GM18868 (cell line): ENCODE results near the gene ALKBH8.
"Not testable (repeated sequence)": the region's sequence is repeated elsewhere in the genome, so short reads cannot be mapped to it uniquely, and the experiment has no call there.

Source experiments
- ATAC-seq: cut with Tn5 transposase; IDR thresholded peaks from one replicate; pipeline ENCODE4 v1.9.1; 2021; ENCODE audit warnings: mild to moderate bottlenecking, moderate library complexity; ENCODE audit not compliant: unreplicated experiment

The ALKBH8 gene

GRCh38 chr11:107577346-107577711 lies 11.8 kb upstream of the ALKBH8 start:
- ATAC-seq, result no peak

GRCh38 chr11:107576497-107577345 lies 11.2 kb upstream of the ALKBH8 start:
- ATAC-seq, result not testable (repeated sequence)

GRCh38 chr11:107573438-107573837 lies 7.9 kb upstream of the ALKBH8 start:
- no peak for ATAC-seq

- no peak for ATAC-seq
These were observed 4.5 kb upstream of the ALKBH8 start for GRCh38 chr11:107570015-107570414.

- ATAC-seq, result peak; percentile 22
These were observed 2.3 kb upstream of the ALKBH8 start for GRCh38 chr11:107567739-107568335.

- no peak for ATAC-seq
These were observed 1.0 kb upstream of the ALKBH8 start for GRCh38 chr11:107566569-107566968.

GRCh38 chr11:107565955-107566501 lies 493 bp upstream of the ALKBH8 start:
- not testable (repeated sequence) for ATAC-seq

- ATAC-seq, result peak; percentile 6
These were observed 687 bp downstream of the ALKBH8 start for GRCh38 chr11:107564877-107565218.

- peak; percentile 33 for ATAC-seq
These were observed 1.8 kb downstream of the ALKBH8 start for GRCh38 chr11:107563702-107564101.

GRCh38 chr11:107562647-107563208 lies 2.8 kb downstream of the ALKBH8 start:
- ATAC-seq, result no peak

GRCh38 chr11:107561688-107562087 lies 3.8 kb downstream of the ALKBH8 start:
- ATAC-seq, result no peak

- no peak for ATAC-seq
These were observed 15.2 kb downstream of the ALKBH8 start for GRCh38 chr11:107550304-107550703.

- ATAC-seq, result no peak
These were observed 15.6 kb downstream of the ALKBH8 start for GRCh38 chr11:107549954-107550285.

- ATAC-seq, result peak; percentile 52
These were observed 16.1 kb downstream of the ALKBH8 start for GRCh38 chr11:107549253-107549953.

- ATAC-seq, result no peak
These were observed 17.6 kb downstream of the ALKBH8 start for GRCh38 chr11:107547961-107548360.

GRCh38 chr11:107545101-107545514 lies 20.4 kb downstream of the ALKBH8 start:
- no peak for ATAC-seq

GRCh38 chr11:107538821-107539220 lies 26.7 kb downstream of the ALKBH8 start:
- ATAC-seq, result no peak

- no peak for ATAC-seq
These were observed 27.3 kb downstream of the ALKBH8 start for GRCh38 chr11:107538239-107538638.

GRCh38 chr11:107537155-107537554 lies 28.4 kb downstream of the ALKBH8 start:
- ATAC-seq, result not testable (repeated sequence)

- ATAC-seq, result no peak
These were observed 39.3 kb downstream of the ALKBH8 start for GRCh38 chr11:107526197-107526596.

- no peak for ATAC-seq
These were observed 56.7 kb downstream of the ALKBH8 start for GRCh38 chr11:107508858-107509244.
